AG09319 (cell line): Measurements from ENCODE around the gene RRAS2.
A peak's percentile ranks its signal among the peaks of the same experiment; 100 is the strongest.

Experiments used
- DNase-seq: peaks from one replicate; pipeline ENCODE4 v3.0.0-alpha.2; 2010; ENCODE audit warnings: low read depth; ENCODE audit errors: extremely low read depth
- TF ChIP-seq, protein P1 (sequence below): IDR thresholded peaks from 2 replicates; pipeline ENCODE4 v1.5.1; 2011; ENCODE audit warnings: low read depth, mild to moderate bottlenecking, inconsistent platforms, low read length, moderate library complexity

Gene RRAS2

DNA sequence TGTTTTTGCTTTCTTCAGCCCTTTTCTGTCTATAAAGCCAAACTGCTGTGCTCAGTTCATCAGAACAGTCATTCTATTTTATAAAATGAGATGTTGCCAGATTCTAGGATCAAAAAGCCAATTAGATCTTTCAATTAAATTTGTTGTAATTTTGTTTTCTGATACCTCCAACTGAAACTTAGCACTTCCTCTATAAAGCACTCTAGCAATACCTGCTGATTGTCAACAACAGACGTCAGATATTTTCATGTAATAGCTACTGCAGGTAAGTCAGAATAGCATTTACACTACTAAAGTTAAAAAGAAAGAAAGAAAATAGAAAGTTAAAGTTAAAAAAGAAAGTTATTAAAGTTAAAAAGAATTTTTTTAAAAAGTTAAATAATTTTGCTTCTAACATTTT is 19.6 kb downstream of the RRAS2 start:
- no peak for DNase-seq
- TF ChIP-seq, protein P1, sequence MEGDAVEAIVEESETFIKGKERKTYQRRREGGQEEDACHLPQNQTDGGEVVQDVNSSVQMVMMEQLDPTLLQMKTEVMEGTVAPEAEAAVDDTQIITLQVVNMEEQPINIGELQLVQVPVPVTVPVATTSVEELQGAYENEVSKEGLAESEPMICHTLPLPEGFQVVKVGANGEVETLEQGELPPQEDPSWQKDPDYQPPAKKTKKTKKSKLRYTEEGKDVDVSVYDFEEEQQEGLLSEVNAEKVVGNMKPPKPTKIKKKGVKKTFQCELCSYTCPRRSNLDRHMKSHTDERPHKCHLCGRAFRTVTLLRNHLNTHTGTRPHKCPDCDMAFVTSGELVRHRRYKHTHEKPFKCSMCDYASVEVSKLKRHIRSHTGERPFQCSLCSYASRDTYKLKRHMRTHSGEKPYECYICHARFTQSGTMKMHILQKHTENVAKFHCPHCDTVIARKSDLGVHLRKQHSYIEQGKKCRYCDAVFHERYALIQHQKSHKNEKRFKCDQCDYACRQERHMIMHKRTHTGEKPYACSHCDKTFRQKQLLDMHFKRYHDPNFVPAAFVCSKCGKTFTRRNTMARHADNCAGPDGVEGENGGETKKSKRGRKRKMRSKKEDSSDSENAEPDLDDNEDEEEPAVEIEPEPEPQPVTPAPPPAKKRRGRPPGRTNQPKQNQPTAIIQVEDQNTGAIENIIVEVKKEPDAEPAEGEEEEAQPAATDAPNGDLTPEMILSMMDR, result no peak

DNA sequence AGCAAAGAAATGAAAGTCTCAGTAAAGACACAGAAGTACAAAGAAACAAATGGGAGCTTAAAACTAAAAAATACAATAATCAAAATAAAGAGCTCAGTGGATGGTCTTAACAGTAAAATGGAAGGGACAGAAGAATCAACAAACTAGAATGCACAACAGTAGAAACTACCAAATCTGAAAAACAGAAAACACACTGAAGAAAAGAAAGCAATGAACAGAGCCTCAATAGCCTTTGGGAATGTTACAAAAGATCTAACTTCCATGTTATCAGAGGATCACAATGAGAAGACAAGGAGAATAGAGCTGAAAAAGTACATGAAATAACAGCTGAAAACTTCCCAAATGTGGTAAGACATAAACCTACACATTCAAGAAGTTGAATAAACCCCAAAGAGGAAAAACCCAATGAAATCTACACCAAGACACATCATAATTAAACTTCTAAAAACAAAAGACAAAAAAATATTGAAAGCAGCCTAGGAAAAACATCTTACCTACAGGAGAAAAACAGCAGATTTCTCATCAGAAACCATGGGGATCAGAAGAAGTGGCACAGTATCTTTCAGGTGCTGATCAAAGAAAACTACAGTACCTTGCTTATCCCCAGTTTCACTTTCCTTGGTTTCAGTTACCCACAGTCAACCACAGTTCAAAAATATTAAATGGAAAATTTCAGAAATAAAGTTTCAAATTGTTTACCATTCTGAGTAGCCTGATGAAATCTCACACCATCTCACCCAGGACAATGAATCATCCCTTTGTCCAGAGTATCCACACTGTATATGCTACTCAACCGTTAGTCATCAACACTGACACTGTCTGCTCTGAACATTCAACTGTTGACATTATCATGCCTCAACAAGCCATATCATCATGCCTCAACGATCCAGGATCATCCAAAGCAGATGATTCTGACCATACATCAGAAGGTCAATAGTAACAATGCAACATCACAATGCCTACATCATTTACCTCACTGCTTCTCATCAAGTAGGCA is 22.2 kb downstream of the RRAS2 start:
- TF ChIP-seq, protein P1, result no peak
- DNase-seq, result peak; percentile 38

DNA sequence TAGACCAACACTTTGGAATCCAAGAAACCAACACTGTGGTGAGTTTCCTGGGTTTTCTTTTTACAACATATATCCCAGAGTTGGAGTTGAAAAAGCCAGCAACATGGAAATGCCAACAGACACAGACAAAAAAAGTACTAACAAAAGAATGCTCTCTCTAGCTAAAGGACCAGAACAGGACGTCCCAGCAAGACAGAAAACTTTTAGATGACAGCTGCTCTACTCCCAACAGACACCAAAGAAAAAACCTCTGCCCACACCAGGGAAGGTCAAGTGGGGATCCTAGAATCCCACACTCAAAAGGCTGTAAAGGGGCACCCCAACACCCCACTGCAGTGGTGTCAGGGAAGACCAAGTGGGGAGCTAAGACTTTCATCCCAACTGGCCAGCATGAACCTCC is 23.3 kb downstream of the RRAS2 start:
- TF ChIP-seq, protein P1, result no peak
- no peak for DNase-seq

DNA sequence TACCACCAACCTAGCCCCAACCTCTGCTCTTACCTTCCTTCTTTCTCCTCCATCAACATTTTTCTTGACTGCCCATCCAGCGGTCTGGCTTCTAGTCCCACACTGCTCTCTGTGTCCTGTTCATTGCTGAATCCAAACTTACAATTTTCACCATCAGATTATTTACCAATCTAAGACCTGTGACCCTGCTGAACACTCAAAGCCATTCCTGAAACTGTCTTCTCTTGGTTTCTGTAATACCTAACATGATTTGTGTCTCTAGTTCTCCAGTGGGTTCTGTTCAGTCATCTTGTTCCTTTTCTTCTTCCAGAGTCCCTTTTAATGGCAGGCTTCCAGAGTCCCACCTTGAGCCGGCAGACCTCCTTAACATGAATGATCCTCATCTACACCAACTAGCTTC is 24.1 kb downstream of the RRAS2 start:
- no peak for DNase-seq
- TF ChIP-seq, protein P1, result no peak

DNA sequence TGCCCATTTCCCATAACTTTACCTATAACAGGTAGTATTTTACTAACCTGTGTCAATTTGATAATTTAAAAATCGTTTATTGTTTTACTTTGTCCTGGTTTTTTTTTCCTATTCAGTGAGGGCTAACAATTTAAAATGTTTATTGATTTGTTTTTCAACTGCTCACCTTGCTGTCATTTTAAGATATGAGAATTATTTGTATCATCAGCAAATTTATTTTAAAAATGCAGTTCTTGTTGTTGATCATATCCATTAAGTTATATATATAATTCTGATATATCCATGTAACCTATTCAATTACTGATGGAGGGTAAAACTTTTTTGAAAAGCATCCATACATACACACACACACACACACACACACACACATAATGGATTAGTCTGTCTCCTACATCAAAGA is 24.8 kb downstream of the RRAS2 start:
- DNase-seq, result no peak
- TF ChIP-seq, protein P1, result no peak

DNA sequence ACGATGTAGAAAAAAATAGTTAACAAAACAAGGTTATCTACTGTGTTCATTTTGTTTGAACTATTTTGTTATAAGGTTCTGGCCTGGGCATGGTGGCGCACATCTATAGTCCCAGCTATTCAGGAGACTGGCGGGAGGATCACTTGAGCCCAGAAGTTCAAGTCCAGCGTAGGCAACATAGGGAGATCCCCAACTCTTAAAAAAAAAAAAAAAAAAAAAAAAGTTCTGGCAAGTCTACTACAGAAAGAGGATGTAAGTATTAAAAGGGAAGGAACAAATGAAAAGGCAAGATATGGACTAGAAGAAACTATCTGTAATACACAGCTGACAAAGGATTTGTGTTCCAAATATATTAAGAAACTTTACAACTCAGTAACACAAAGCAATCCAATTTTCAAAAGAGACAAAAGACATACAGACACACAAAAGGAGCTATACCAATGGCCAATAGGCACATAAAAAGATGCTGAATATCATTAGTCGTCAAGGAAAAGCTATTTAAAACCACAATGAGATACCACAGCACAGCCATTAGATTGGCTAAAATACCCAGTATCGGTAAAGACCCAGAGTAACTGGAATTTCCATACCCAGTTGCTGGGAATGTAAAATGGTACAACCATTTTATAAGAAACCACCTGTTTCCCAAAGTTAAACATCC is 27.4 kb downstream of the RRAS2 start:
- DNase-seq, result no peak
- TF ChIP-seq, protein P1, result no peak

DNA sequence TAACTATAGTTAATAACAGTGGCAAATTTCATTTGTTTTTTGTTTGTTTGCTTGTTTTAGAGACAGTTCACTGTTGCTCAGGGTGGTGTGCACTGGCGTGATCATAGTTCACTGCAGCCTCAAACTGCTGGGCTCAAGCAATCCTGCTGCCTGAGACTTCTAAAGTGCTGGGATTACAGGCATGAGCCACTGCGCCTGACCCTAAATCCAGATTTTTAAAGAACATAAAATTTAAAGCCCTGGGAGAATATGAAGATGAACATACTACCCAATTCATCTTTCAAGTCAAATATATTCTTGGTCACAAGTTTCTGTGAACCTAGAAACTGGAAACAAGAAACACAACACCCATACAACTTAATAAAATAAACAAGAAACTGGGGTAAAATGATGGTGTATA is 28.1 kb downstream of the RRAS2 start:
- TF ChIP-seq, protein P1, result no peak
- DNase-seq, result no peak
